Activated T-helper 17 cell treated with anti-CD3 and anti-CD28 coated beads, Interleukin-2, amount 50 U/mL, for 72 hours (primary cell): ENCODE results near the gene RBM20. TPM values are rescaled to one million over a fixed set of nuclear protein-coding genes. Genes with fewer than 3 reads are reported as not detected.
"Not testable (repeated sequence)": the region's sequence is repeated elsewhere in the genome, so short reads cannot be mapped to it uniquely, and the experiment has no call there.

ENCODE experiments used
- ATAC-seq: fragments of 150-1000 bp; cut with Tn5 transposase; replicated peaks from 2 replicates; pipeline ENCODE4 v1.10.0; 2021; ENCODE audit warnings: mild to moderate bottlenecking, moderate library complexity
- H3K27ac Mint-ChIP-seq: one replicate; pipeline ENCODE4 v1.8.0; 2022; ENCODE audit warnings: mixed read lengths
- H3K27me3 Mint-ChIP-seq: one replicate; pipeline ENCODE4 v1.8.0; 2022; ENCODE audit warnings: mixed read lengths
- H3K36me3 Mint-ChIP-seq: one replicate; pipeline ENCODE4 v1.8.0; 2022; ENCODE audit warnings: low read depth, mild to moderate bottlenecking, mixed read lengths
- H3K4me1 Mint-ChIP-seq: one replicate; pipeline ENCODE4 v1.8.0; 2022; ENCODE audit warnings: mixed read lengths
- H3K4me3 Mint-ChIP-seq: one replicate; pipeline ENCODE4 v1.8.0; 2022; ENCODE audit warnings: mild to moderate bottlenecking, mixed read lengths
- H3K9me3 Mint-ChIP-seq: one replicate; pipeline ENCODE4 v1.8.0; 2022; ENCODE audit warnings: mixed read lengths
- total RNA-seq, 2 donors: library from RNA; stranded (reverse); gene quantifications; one replicate each; pipeline ENCODE4 v1.2.3, GENCODE V29; 2022

The RBM20 gene
- total RNA-seq, 2 donors from 2014 or later = 0.16 TPM; not detected in 1

DNA sequence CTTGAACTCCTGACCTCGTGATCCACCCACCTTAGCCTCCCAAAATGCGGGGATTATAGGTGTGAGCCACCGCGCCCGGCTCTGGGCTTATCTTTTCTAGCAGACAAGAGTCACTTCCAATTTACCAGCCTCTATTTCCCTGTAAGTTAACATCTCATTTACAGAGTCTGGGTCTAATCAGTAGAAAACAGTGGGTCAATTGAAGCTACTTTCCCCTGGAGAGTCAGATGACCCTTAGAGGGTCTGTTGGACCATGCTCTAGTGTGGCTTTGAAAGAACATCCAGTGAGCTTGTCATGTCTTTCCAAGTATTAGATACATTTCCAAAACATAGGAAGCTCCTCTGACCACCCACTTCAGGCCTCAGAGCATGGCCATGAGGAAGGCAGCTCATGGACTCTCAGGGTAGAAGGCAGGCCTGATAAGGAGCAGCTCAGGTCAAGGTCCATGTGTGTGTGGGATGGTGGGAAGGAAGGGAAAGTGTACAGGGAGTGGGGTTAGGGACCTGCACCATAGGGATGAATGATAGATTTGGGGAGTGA, 27.6 kb upstream of the RBM20 start:
- Mint-ChIP-seq H3K9me3 (no peaks in the 10 kb centered on the region), H3K27me3 (no peaks in the 10 kb centered on the region), H3K4me1 (peaks cover 24% of the 10 kb centered on the region), H3K36me3 (no peaks in the 10 kb centered on the region), H3K27ac (peak overlapping the region; percentile 6), H3K4me3 (no peak overlapping the region)
- ATAC-seq = no peak

DNA sequence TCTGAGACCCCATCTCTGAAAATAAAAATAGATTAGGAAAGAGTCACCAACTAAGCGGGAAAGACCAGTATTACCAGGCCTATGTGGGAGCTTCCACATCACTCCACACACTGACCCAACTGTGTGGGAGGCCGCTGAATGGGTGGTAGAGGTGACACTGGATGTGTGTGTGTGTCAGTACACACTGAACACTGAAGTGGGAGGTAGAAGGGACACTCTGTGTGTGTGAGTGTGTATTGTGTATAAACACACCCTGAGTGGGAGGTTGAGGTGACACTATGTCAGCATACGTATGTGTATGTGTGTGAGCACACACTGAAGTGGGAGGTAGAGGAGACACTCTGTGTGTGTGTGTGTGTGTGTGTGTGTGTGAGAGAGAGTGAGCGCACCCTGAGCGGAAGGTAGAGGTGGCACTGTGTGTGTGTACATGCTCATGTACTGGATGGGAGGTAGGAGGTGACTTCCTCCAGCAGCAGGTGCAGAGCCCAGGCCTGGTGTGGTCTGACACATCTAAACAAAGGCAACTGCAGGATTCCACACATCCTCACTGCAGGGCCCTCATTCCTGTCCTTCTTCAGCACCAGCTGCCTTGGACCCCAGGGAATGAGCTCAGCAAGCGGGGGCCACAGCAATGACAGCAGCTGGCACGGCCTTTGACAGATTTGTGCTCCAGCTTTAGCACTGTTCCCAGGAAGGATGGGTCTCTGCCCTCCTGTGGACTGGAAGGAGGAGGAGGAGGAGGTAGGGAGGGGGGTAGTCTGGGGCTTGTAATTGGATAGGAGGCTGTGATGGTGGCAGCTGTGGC, 26.5 kb upstream of the RBM20 start:
- peak; percentile 2 for ATAC-seq
- Mint-ChIP-seq H3K36me3 (no peaks in the 10 kb centered on the region), H3K4me3 (peak overlapping the region; percentile 60), H3K9me3 (no peaks in the 10 kb centered on the region), H3K27ac (peak overlapping the region; percentile 88), H3K27me3 (no peaks in the 10 kb centered on the region), H3K4me1 (peaks cover 24% of the 10 kb centered on the region)

DNA sequence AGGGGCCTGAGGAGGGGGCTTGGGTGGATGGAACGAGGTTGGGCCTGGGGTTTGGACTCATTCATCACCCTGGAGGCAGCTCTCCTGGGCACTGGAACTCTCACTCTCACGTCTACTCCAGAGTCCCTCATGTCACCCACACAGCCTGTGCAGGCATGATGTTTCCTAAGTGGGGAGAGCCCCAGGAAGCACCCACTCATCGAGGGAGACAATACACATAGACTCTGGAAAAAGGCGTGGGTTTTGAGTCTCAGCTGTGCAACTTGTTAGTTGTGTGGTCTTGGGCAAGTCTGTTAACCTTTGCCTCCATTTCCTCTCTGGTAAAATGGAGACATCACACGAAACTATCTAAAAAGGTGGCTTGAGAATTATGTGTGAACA, 25.9 kb upstream of the RBM20 start:
- Mint-ChIP-seq H3K4me3 (peak overlapping the region; percentile 60), H3K27ac (peak overlapping the region; percentile 88), H3K27me3 (no peaks in the 10 kb centered on the region), H3K36me3 (no peaks in the 10 kb centered on the region), H3K4me1 (peaks cover 24% of the 10 kb centered on the region), H3K9me3 (no peaks in the 10 kb centered on the region)
- peak; percentile 74 for ATAC-seq

DNA sequence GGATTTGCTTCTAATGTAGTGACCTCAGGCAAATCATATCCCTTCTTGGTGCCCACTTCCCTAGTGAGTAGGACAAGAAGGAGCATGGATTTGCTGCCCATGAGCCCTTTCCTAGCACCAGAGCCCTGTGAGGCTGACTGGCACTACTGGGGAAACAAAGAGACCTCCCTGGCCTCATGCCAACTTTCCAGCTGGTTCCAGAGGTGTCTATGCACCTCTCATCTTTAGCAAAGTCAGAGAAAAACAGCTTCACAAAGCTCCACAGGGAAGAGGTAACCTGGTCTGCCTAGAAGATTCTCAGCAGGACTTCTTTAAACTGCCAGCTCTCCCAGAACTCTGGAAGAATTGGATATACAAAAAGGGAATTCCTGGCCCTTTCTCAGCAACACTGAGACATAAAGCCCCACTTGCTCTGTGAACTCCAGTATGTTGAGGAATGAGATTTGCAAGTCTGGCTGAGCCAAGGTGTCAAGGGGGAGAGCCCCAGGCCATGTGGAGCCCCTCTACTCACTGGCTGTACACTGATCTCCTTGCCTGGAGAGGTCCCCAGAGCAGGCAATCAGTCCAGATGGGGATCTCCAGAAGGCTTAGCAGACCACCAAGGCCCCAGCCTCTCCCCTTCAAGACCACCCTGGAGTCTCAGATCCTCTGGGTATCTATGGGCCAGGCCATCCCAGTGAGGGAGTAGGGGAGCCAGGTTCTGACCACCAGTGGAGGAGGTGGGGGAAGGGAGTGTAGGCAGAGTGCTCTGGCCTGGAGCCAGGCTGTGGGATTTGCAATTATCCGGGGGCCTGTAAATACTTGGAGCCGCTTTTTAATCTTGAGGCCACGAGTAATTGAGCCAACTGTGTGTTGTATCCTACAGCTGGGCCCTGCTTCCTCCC, 24.4 kb upstream of the RBM20 start:
- no peaks in the 10 kb centered on the region for H3K9me3 Mint-ChIP-seq

DNA sequence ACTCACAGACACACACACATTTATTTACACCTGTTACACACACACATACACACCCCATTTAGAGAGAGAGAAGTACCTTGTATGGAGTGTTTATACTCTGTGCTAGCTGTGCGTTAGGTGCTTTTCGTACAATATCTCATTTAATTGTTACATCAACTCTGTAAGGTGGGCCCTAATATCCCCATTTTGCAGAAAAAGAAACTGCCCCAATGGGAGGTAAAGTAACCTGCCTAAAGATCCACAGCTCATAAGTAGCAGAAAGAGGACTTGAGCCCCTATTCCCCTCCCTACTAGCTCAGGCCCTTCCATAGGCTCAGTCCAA, 23.8 kb upstream of the RBM20 start:
- Mint-ChIP-seq H3K4me3 (no peak overlapping the region), H3K27me3 (no peaks in the 10 kb centered on the region), H3K27ac (no peak overlapping the region), H3K4me1 (peaks cover 18% of the 10 kb centered on the region), H3K36me3 (no peaks in the 10 kb centered on the region), H3K9me3 (no peaks in the 10 kb centered on the region)
- no peak for ATAC-seq

More for the DNA sequence above, 24.4 kb upstream of the RBM20 start:
- no peak for ATAC-seq
- Mint-ChIP-seq H3K36me3 (no peaks in the 10 kb centered on the region), H3K4me1 (peaks cover 18% of the 10 kb centered on the region), H3K27me3 (no peaks in the 10 kb centered on the region), H3K27ac (no peak overlapping the region), H3K4me3 (no peak overlapping the region)

DNA sequence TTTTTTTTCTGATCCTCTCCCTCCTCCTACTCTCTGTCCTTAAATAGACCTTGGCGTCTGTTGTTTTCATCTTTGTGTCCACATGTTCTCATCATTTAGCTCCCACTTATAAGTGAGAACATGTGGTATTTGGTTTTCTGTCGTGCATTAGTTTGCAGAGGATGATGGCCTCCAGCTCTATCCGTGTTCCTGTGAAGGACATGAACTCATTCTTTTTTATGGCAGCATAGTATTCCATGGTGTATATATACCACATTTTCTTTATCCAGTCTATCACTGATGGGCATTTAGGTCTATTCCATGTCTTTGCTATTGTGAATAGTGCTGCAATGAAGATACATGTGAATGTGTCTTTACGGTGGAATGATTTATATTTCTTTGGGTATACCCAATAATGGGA, 20.8 kb upstream of the RBM20 start:
- not testable (repeated sequence) for ATAC-seq, H3K27me3 Mint-ChIP-seq, H3K27ac Mint-ChIP-seq, H3K4me1 Mint-ChIP-seq, H3K9me3 Mint-ChIP-seq, H3K4me3 Mint-ChIP-seq, H3K36me3 Mint-ChIP-seq

DNA sequence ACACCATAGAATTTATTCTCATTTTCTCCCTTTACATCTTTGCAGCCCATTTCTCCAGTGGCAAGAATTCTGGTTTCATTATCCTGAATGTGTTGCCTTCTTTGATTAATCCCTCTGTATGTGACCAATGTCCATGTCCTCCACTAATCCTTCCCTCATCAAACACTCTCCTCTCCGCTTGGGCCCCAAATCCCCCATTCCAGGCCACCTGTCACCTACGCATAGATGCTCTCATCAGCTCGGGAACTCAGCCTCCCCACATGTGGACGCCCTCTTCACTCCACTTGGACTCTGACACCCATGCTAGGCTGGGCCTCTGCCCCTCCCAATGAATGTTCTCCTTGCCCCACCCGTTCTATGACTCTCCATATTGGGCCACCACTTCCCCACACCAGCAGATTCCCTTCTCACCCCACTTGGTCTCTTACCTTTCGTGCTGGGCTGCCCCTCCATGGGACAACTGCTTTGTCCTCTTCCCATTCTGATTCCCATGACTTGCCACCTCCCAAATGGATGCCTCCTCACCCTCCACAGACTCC, 18.7 kb upstream of the RBM20 start:
- Mint-ChIP-seq H3K4me1 (no peaks in the 10 kb centered on the region), H3K9me3 (no peaks in the 10 kb centered on the region), H3K27me3 (no peaks in the 10 kb centered on the region), H3K36me3 (no peaks in the 10 kb centered on the region), H3K27ac (no peak overlapping the region), H3K4me3 (no peak overlapping the region)
- no peak for ATAC-seq

DNA sequence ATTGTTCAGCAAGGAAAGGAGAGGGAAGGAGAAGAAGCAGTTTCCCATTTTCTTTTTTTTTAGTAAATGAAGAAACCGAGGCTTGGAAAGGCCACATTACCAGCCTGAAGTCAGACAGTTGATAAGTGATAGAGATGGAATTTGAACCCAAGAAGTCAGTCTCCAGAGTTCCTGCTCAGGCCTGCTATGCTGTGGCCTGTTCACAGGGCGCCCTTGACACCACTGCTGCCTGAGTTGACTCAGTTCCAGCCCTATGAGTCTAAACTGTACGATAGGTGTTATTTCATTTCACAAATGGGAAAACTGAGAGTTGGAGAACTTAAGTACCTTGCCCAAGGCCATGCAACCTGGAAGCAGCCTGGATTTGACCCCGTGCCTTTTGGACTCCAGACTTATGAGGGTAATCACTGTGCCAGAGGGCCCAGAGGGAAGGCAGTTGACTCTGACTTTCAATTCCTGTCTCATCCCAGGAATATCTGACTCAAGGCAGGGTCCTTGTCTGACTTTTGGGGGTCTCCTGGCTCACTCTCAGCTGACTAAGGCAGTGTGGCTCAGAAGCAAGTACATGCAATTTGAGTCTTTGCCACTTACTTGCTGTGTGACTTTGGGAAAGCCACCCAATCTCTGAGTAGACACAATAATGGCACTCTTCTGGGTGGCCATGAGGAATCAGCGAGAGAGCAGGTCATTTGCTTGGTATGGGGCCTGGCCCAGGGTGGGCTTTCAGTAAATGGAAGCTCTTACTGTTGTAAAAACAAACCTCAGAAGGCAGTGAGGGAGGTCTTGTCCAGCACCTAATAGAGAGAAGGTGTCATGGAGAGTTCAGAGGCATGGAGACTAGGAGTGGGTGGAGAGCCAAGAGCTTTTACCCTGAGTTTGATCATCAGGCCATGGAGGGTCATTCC, 17.9 kb upstream of the RBM20 start:
- Mint-ChIP-seq H3K36me3 (no peaks in the 10 kb centered on the region), H3K4me3 (no peak overlapping the region), H3K27ac (no peak overlapping the region), H3K27me3 (no peaks in the 10 kb centered on the region), H3K9me3 (no peaks in the 10 kb centered on the region), H3K4me1 (no peaks in the 10 kb centered on the region)
- no peak for ATAC-seq

DNA sequence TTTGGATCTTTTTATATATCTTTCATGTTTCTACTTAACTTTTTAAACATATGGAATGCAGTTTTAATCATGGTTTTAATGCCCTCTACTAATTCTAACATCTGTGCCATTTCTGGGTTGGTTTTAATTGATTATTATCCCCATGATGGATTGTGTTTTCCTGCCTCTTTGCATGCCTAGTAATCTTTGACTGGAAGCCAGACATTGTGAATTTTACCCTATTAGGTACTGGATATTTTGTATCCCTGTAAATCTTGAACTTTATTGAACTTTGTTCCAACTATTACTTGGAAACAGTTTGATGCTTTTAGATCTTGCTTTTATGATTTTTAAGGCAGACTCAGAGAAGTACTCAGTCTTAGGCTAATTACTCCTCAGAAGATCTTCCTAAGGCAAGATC, 16.0 kb upstream of the RBM20 start:
- no peak for ATAC-seq
- Mint-ChIP-seq H3K27ac (no peak overlapping the region), H3K4me1 (no peaks in the 10 kb centered on the region), H3K36me3 (no peaks in the 10 kb centered on the region), H3K27me3 (no peaks in the 10 kb centered on the region), H3K9me3 (no peaks in the 10 kb centered on the region), H3K4me3 (no peak overlapping the region)

DNA sequence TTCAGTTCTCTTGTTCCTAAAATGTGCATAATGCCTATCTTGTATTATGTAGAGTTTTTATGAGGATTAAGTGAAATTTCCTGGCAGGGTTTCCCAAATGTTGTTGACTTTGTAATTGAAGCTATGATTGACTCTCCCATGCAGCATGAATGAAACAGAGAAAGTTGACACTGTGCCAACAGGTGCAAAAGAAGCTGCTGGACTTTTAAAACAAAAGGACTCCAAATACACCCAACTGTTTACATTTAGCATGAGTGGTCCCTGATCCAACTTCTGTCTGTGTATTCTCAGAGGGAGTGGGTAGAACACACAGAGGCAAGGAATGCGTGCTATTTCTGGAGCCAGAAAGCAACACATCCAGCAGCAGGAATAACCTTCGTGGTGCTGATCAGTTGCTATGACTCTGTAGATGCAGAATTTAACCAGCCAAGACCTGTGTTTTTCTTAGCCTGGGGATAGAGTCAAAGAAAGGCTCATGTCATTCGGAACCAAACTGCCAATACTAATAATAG, 14.4 kb upstream of the RBM20 start:
- Mint-ChIP-seq H3K27ac (no peak overlapping the region), H3K4me3 (no peak overlapping the region), H3K4me1 (no peaks in the 10 kb centered on the region), H3K9me3 (no peaks in the 10 kb centered on the region), H3K36me3 (no peaks in the 10 kb centered on the region), H3K27me3 (no peaks in the 10 kb centered on the region)
- no peak for ATAC-seq

DNA sequence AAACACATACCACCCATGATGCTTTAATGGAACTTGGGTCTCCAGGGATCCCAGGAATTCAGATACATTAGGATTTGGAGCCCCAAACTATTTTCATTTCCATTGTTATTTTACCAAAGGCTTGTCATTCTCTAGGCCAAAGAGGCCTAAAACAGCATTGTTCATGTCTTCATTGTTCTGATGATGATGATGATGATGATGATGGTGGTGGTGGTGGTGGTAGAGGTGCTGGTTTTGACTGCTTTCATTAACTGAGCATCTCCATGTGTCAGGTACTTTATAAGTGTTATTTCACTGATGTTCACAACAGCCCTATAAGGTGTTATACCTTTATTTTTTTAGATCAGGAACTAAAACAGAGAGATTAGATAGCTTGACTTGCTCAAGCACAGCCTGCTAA, 12.2 kb upstream of the RBM20 start:
- Mint-ChIP-seq H3K27me3 (no peaks in the 10 kb centered on the region), H3K27ac (no peak overlapping the region), H3K9me3 (no peaks in the 10 kb centered on the region), H3K4me3 (no peak overlapping the region), H3K36me3 (no peaks in the 10 kb centered on the region), H3K4me1 (no peaks in the 10 kb centered on the region)
- ATAC-seq = no peak

DNA sequence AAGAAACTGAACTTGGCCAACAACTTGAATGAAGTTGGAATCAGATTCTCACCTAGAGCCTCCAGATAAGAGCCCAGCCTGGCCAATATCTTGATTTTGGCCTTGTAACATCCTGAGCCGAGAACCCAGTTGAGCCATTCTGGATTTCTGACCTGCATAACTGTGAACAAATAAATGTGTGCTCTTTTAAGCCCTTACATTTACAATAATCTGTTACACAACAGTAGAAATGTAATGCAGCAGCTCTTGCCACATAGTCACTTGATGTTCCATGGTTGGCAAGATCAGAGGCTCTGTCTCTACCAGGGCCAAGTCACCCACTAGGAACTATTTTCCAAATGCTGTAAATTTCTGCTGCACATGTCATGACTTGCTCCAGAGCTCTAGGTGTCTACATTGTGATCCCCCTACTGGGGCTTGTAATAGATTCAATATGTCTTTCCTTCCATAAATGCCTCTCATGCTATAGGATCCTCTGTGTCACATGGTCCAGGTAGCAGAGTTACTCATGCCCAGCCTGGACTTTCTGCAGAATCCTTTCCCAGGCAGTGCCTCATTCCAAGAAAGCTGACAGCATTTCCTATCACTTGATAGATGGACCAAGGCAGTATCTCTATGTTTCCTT, 11.4 kb upstream of the RBM20 start:
- Mint-ChIP-seq H3K4me1 (no peaks in the 10 kb centered on the region), H3K36me3 (no peaks in the 10 kb centered on the region), H3K27ac (no peak overlapping the region), H3K9me3 (no peaks in the 10 kb centered on the region), H3K4me3 (no peak overlapping the region), H3K27me3 (no peaks in the 10 kb centered on the region)
- no peak for ATAC-seq

DNA sequence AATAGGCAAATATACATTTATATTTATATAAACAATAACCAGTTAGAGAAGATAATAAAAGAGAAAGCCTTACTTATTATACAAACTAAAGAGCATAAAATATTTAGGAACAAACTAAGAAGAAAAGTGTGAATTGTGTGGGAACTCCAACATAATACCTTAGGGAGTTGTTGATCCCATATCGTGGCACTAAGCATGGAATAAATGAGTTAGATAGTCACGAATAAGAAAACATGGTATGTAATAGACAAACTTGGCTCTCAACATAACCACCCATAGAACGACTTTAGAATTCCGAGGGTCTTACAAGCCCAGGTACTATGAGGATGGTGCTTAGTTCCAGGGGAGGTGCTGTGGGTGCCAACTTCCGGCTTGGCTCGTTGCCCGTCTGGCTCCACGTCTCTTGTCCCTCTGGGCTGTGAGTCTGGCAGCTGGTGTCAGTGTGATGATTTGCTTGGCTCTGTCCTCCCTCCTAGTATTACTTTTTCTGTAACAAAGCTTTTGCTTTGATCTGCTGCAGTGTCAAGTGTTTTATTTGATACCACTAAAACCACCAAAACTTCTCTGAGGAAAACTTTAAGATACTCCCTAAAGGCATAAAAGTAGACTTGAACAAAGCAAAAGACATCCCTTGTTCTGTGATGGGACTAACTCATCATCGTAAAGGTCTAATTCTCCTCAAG, 9.5 kb upstream of the RBM20 start:
- Mint-ChIP-seq H3K9me3 (no peaks in the 10 kb centered on the region), H3K27me3 (no peaks in the 10 kb centered on the region), H3K27ac (no peak overlapping the region), H3K4me1 (no peaks in the 10 kb centered on the region), H3K4me3 (no peak overlapping the region), H3K36me3 (no peaks in the 10 kb centered on the region)
- no peak for ATAC-seq
